GM23338 (cell line): ENCODE results near the gene CCDC9B. TPM values are rescaled to one million over a fixed set of nuclear protein-coding genes. Genes with fewer than 3 reads are reported as not detected.

ENCODE experiments used
- ATAC-seq: fragments of 200-7000 bp; cut with Tn5 transposase; 3 replicates; pipeline ENCODE4 v1.9.1; 2020
- DNase-seq: peaks from one replicate; pipeline ENCODE4 v3.0.0-alpha.2; 2015; ENCODE audit warnings: low spot score
- H2AFZ ChIP-seq: fragments of 200-600 bp; sonication (generic); 2 replicates; pipeline ENCODE4 v1.8.0; 2016; ENCODE audit warnings: antibody characterized with exemption, mild to moderate bottlenecking, moderate library complexity
- H3F3A ChIP-seq: fragments of 200-600 bp; sonication (generic); replicated peaks from 2 replicates; pipeline ENCODE4 v1.8.0; 2017; ENCODE audit warnings: antibody characterized with exemption, mixed run types, low read depth
- H3K27ac ChIP-seq: fragments of 200-600 bp; sonication (generic); 2 replicates; pipeline ENCODE4 v1.6.1; 2016; ENCODE audit warnings: low read depth
- H3K27me3 ChIP-seq: fragments of 200-600 bp; sonication (generic); 2 replicates; pipeline ENCODE4 v1.8.0; 2016; ENCODE audit warnings: mild to moderate bottlenecking, mixed run types, moderate library complexity; ENCODE audit not compliant: insufficient read depth
- H3K36me3 ChIP-seq: fragments of 200-600 bp; sonication (generic); 2 replicates; pipeline ENCODE4 v1.8.0; 2016; ENCODE audit warnings: mild to moderate bottlenecking; ENCODE audit not compliant: insufficient read depth
- H3K4me1 ChIP-seq: fragments of 200-600 bp; sonication (generic); 2 replicates; pipeline ENCODE4 v1.8.0; 2016; ENCODE audit warnings: mild to moderate bottlenecking, moderate library complexity; ENCODE audit not compliant: insufficient read depth
- H3K4me2 ChIP-seq: fragments of 200-600 bp; sonication (generic); 2 replicates; pipeline ENCODE4 v1.7.1; 2017; ENCODE audit warnings: mixed run types
- H3K4me3 ChIP-seq: fragments of 200-600 bp; sonication (generic); 2 replicates; pipeline ENCODE4 v1.6.1; 2016; ENCODE audit warnings: mixed run types
- H3K79me2 ChIP-seq: fragments of 200-600 bp; sonication (generic); replicated peaks from 2 replicates; pipeline ENCODE4 v1.8.0; 2017; ENCODE audit warnings: mild to moderate bottlenecking; ENCODE audit not compliant: insufficient read depth
- H3K9me2 ChIP-seq: fragments of 200-600 bp; sonication (generic); 2 replicates; pipeline ENCODE4 v1.8.0; 2017; ENCODE audit not compliant: insufficient read depth
- H4K20me1 ChIP-seq: fragments of 200-600 bp; sonication (generic); replicated peaks from 2 replicates; pipeline ENCODE4 v1.8.0; 2017; ENCODE audit warnings: mild to moderate bottlenecking; ENCODE audit not compliant: insufficient read depth
- H3K27ac Mint-ChIP-seq: 2 replicates; pipeline ENCODE4 v1.8.0; 2020; ENCODE audit warnings: inconsistent platforms, mild to moderate bottlenecking, moderate library complexity, mixed read lengths
- H3K27me3 Mint-ChIP-seq: 3 replicates; pipeline ENCODE4 v1.8.0; 2022; ENCODE audit warnings: low read depth, mild to moderate bottlenecking, moderate library complexity, mixed read lengths, inconsistent platforms; ENCODE audit not compliant: insufficient read depth, poor library complexity
- H3K36me3 Mint-ChIP-seq: 3 replicates; pipeline ENCODE4 v1.8.0; 2021; ENCODE audit warnings: low read depth, mild to moderate bottlenecking, inconsistent platforms, moderate library complexity, mixed read lengths
- H3K4me1 Mint-ChIP-seq: 3 replicates; pipeline ENCODE4 v1.8.0; 2020; ENCODE audit warnings: mild to moderate bottlenecking, inconsistent platforms, mixed read lengths
- H3K4me3 Mint-ChIP-seq: 3 replicates; pipeline ENCODE4 v1.8.0; 2021; ENCODE audit warnings: moderate library complexity, mild to moderate bottlenecking, inconsistent platforms, mixed read lengths
- H3K9me3 Mint-ChIP-seq: 3 replicates; pipeline ENCODE4 v1.8.0; 2020; ENCODE audit warnings: moderate library complexity, mild to moderate bottlenecking, inconsistent platforms, mixed read lengths
- CREB1 ChIP-seq: fragments of 250-450 bp; sonication (Bioruptor Pico); IDR thresholded peaks from 2 replicates; pipeline ENCODE4 v1.5.0; 2020; ENCODE audit warnings: low read depth, mild to moderate bottlenecking, moderate library complexity
- EZH2 ChIP-seq: fragments of 200-600 bp; sonication (generic); IDR thresholded peaks from one replicate; pipeline ENCODE4 v1.8.0; 2017; ENCODE audit warnings: antibody characterized with exemption, mild to moderate bottlenecking, low read depth; ENCODE audit not compliant: unreplicated experiment
- EZH2phosphoT487 ChIP-seq: fragments of 200-600 bp; sonication (generic); IDR thresholded peaks from one replicate; pipeline ENCODE4 v1.8.1; 2018; ENCODE audit warnings: antibody characterized with exemption; ENCODE audit not compliant: unreplicated experiment
- JUNB ChIP-seq: IDR thresholded peaks from one replicate; pipeline ENCODE4 v1.6.1; 2016; ENCODE audit warnings: antibody characterized with exemption; ENCODE audit not compliant: unreplicated experiment
- NANOG ChIP-seq: IDR thresholded peaks from 2 replicates; pipeline ENCODE4 v1.6.1; 2016; ENCODE audit warnings: antibody characterized with exemption, borderline replicate concordance
- POLR2AphosphoS5 ChIP-seq: IDR thresholded peaks from 2 replicates; pipeline ENCODE4 v1.6.1; 2016; ENCODE audit warnings: antibody characterized with exemption, low read depth
- STAT1 ChIP-seq: IDR thresholded peaks from one replicate; pipeline ENCODE4 v1.6.1; 2016; ENCODE audit warnings: antibody characterized with exemption; ENCODE audit not compliant: unreplicated experiment
- ZNF114 ChIP-seq: fragments of 250-450 bp; sonication (Bioruptor Pico); IDR thresholded peaks from 2 replicates; pipeline ENCODE4 v1.5.0; 2020; ENCODE audit warnings: mild to moderate bottlenecking, moderate library complexity
- ZNF331 ChIP-seq: fragments of 250-450 bp; sonication (Bioruptor Pico); IDR thresholded peaks from 2 replicates; pipeline ENCODE4 v1.5.0; 2020; ENCODE audit warnings: low read depth, mild to moderate bottlenecking, moderate library complexity
- polyA plus RNA-seq: library from polyadenylated mRNA; unstranded; fragments of >200 nt; fragmentation: Nextera tagmentation; extraction: Ambion mirVana; gene quantifications from 2 replicates; pipeline ENCODE4 v1.2.1, GENCODE V29; 2016
- total RNA-seq: library from RNA; depleted of rRNA; stranded (reverse); fragments of >200 nt; shearing (Covaris generic); gene quantifications from 2 replicates; pipeline ENCODE4 v1.2.3, GENCODE V29; 2014
- TF ChIP-seq, protein P1 (sequence below), 2 experiments: fragments of 200-600 bp in 1 of 2; sonication (generic) in 1 of 2; conservative IDR thresholded peaks; 2 replicates each; pipeline versions ENCODE4 v1.5.1 to v1.6.1; 2016 to 2017; ENCODE audit warnings: antibody characterized with exemption in 2 of 2, low read depth in 2 of 2, mild to moderate bottlenecking in 2 of 2, moderate library complexity in 1 of 2
- TF ChIP-seq, protein P2 (sequence below): fragments of 250-450 bp; sonication (Bioruptor Pico); IDR thresholded peaks from 2 replicates; pipeline ENCODE4 v1.5.0; 2020; ENCODE audit warnings: mild to moderate bottlenecking, moderate library complexity
- TF ChIP-seq, protein P3 (sequence below): IDR thresholded peaks from one replicate; pipeline ENCODE4 v1.6.1; 2018; ENCODE audit warnings: antibody characterized with exemption; ENCODE audit not compliant: unreplicated experiment
- TF ChIP-seq, protein P4 (sequence below): IDR thresholded peaks from 2 replicates; pipeline ENCODE4 v1.6.1; 2016; ENCODE audit warnings: antibody characterized with exemption

Gene CCDC9B
- total and polyA plus RNA-seq, 2 experiments from 2014 or later = 0.18 to 0.97 TPM

DNA sequence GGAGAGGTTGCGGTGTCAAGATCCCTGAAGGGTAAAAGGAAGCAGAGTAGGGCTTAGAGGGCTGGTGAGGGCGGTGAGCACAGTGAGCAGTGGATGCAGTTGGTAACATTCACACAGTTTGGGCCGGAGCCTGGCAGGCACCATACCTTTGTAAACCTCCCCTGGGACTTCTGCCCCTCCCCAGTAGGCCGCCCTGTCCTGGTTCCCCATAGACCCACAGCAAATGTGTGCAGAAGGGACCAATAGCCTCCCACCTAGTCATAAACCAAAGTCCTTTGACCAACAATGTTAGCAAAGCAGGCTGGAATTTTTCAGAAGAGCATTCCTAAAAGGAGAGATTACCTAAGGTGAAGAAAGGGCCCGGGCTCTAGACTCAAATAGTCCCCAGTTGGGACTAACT, 8.4 kb upstream of the CCDC9B start (continued):
- TF ChIP-seq ZNF114 (CRISPR knock-in tag) (no peak), EZH2phosphoT487 (no peak), EZH2 (no peak)

DNA sequence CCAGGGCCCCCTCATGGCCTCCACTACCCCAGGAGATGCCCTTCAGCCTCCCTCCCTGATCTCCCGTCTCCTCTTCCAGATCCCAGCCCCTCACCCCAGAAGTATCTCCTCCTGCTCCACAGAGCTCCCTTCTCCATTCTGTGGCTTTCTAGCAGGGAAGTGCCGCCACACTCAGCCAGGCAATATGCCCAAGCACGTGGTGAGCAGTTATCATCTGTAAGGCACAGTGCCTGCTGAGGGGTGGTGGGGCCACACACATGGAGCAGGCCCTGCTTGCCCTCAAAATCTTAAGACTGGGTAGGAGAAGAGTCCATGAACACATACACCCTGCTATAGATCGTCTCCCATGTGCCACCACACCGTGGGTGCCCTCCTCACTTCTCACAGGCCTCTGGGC, 7.7 kb upstream of the CCDC9B start:
- Mint-ChIP-seq H3K4me3 (no peak overlapping the region), H3K4me1 (peaks cover 17% of the 10 kb centered on the region), H3K27me3 (peaks cover 12% of the 10 kb centered on the region), H3K27ac (no peak overlapping the region), H3K36me3 (no peaks in the 10 kb centered on the region), H3K9me3 (no peaks in the 10 kb centered on the region)
- Histone ChIP-seq H3F3A (no peaks in the 10 kb centered on the region), H3K4me2 (no peak overlapping the region), H3K4me3 (no peak overlapping the region), H3K4me1 (no peaks in the 10 kb centered on the region; the same call in 1 of the 2 replicates), H3K27ac (no peak overlapping the region), H3K36me3 (no peaks in the 10 kb centered on the region), H2AFZ (no peak overlapping the region), H3K27me3 (no peaks in the 10 kb centered on the region), H3K79me2 (no peaks in the 10 kb centered on the region), H3K9me2 (no peaks in the 10 kb centered on the region), H4K20me1 (no peaks in the 10 kb centered on the region)
- no peak for DNase-seq
- no peak for ATAC-seq
- TF ChIP-seq ZNF331 (CRISPR knock-in tag) (no peak), CREB1 (CRISPR knock-in tag) (no peak), POLR2AphosphoS5 (no peak), ZNF114 (CRISPR knock-in tag) (no peak), NANOG (no peak), EZH2phosphoT487 (no peak), STAT1 (no peak), JUNB (no peak), EZH2 (no peak)
- TF ChIP-seq, protein P1, sequence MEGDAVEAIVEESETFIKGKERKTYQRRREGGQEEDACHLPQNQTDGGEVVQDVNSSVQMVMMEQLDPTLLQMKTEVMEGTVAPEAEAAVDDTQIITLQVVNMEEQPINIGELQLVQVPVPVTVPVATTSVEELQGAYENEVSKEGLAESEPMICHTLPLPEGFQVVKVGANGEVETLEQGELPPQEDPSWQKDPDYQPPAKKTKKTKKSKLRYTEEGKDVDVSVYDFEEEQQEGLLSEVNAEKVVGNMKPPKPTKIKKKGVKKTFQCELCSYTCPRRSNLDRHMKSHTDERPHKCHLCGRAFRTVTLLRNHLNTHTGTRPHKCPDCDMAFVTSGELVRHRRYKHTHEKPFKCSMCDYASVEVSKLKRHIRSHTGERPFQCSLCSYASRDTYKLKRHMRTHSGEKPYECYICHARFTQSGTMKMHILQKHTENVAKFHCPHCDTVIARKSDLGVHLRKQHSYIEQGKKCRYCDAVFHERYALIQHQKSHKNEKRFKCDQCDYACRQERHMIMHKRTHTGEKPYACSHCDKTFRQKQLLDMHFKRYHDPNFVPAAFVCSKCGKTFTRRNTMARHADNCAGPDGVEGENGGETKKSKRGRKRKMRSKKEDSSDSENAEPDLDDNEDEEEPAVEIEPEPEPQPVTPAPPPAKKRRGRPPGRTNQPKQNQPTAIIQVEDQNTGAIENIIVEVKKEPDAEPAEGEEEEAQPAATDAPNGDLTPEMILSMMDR (conservative IDR thresholded peaks at IDR 0.05; ENCODE audit: low read depth in 2 of 2) = no peak
- TF ChIP-seq, protein P2, sequence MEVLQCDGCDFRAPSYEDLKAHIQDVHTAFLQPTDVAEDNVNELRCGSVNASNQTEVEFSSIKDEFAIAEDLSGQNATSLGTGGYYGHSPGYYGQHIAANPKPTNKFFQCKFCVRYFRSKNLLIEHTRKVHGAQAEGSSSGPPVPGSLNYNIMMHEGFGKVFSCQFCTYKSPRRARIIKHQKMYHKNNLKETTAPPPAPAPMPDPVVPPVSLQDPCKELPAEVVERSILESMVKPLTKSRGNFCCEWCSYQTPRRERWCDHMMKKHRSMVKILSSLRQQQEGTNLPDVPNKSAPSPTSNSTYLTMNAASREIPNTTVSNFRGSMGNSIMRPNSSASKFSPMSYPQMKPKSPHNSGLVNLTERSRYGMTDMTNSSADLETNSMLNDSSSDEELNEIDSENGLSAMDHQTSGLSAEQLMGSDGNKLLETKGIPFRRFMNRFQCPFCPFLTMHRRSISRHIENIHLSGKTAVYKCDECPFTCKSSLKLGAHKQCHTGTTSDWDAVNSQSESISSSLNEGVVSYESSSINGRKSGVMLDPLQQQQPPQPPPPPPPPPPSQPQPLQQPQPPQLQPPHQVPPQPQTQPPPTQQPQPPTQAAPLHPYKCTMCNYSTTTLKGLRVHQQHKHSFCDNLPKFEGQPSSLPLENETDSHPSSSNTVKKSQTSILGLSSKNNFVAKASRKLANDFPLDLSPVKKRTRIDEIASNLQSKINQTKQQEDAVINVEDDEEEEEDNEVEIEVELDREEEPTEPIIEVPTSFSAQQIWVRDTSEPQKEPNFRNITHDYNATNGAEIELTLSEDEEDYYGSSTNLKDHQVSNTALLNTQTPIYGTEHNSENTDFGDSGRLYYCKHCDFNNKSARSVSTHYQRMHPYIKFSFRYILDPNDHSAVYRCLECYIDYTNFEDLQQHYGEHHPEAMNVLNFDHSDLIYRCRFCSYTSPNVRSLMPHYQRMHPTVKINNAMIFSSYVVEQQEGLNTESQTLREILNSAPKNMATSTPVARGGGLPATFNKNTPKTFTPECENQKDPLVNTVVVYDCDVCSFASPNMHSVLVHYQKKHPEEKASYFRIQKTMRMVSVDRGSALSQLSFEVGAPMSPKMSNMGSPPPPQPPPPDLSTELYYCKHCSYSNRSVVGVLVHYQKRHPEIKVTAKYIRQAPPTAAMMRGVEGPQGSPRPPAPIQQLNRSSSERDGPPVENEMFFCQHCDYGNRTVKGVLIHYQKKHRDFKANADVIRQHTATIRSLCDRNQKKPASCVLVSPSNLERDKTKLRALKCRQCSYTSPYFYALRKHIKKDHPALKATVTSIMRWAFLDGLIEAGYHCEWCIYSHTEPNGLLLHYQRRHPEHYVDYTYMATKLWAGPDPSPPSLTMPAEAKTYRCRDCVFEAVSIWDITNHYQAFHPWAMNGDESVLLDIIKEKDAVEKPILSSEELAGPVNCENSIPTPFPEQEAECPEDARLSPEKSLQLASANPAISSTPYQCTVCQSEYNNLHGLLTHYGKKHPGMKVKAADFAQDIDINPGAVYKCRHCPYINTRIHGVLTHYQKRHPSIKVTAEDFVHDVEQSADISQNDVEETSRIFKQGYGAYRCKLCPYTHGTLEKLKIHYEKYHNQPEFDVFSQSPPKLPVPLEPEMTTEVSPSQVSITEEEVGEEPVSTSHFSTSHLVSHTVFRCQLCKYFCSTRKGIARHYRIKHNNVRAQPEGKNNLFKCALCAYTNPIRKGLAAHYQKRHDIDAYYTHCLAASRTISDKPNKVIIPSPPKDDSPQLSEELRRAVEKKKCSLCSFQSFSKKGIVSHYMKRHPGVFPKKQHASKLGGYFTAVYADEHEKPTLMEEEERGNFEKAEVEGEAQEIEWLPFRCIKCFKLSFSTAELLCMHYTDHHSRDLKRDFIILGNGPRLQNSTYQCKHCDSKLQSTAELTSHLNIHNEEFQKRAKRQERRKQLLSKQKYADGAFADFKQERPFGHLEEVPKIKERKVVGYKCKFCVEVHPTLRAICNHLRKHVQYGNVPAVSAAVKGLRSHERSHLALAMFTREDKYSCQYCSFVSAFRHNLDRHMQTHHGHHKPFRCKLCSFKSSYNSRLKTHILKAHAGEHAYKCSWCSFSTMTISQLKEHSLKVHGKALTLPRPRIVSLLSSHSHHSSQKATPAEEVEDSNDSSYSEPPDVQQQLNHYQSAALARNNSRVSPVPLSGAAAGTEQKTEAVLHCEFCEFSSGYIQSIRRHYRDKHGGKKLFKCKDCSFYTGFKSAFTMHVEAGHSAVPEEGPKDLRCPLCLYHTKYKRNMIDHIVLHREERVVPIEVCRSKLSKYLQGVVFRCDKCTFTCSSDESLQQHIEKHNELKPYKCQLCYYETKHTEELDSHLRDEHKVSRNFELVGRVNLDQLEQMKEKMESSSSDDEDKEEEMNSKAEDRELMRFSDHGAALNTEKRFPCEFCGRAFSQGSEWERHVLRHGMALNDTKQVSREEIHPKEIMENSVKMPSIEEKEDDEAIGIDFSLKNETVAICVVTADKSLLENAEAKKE (CRISPR knock-in tag) = no peak
- TF ChIP-seq, protein P3, sequence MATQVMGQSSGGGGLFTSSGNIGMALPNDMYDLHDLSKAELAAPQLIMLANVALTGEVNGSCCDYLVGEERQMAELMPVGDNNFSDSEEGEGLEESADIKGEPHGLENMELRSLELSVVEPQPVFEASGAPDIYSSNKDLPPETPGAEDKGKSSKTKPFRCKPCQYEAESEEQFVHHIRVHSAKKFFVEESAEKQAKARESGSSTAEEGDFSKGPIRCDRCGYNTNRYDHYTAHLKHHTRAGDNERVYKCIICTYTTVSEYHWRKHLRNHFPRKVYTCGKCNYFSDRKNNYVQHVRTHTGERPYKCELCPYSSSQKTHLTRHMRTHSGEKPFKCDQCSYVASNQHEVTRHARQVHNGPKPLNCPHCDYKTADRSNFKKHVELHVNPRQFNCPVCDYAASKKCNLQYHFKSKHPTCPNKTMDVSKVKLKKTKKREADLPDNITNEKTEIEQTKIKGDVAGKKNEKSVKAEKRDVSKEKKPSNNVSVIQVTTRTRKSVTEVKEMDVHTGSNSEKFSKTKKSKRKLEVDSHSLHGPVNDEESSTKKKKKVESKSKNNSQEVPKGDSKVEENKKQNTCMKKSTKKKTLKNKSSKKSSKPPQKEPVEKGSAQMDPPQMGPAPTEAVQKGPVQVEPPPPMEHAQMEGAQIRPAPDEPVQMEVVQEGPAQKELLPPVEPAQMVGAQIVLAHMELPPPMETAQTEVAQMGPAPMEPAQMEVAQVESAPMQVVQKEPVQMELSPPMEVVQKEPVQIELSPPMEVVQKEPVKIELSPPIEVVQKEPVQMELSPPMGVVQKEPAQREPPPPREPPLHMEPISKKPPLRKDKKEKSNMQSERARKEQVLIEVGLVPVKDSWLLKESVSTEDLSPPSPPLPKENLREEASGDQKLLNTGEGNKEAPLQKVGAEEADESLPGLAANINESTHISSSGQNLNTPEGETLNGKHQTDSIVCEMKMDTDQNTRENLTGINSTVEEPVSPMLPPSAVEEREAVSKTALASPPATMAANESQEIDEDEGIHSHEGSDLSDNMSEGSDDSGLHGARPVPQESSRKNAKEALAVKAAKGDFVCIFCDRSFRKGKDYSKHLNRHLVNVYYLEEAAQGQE = no peak
- TF ChIP-seq, protein P4, sequence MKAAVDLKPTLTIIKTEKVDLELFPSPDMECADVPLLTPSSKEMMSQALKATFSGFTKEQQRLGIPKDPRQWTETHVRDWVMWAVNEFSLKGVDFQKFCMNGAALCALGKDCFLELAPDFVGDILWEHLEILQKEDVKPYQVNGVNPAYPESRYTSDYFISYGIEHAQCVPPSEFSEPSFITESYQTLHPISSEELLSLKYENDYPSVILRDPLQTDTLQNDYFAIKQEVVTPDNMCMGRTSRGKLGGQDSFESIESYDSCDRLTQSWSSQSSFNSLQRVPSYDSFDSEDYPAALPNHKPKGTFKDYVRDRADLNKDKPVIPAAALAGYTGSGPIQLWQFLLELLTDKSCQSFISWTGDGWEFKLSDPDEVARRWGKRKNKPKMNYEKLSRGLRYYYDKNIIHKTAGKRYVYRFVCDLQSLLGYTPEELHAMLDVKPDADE = no peak
